GM18951 (cell line): ENCODE data around the gene TRIP4.
"Not testable (repeated sequence)": the region's sequence is repeated elsewhere in the genome, so short reads cannot be mapped to it uniquely, and the experiment has no call there.

Experiments
- POLR2A ChIP-seq: IDR thresholded peaks from 4 replicates; pipeline ENCODE4 v1.6.1; 2011; ENCODE audit warnings: mild to moderate bottlenecking; ENCODE audit not compliant: insufficient read length, insufficient read depth; ENCODE audit errors: extremely low read depth
- in situ Hi-C: fragments of 300-500 bp; cut with MboI; formaldehyde crosslinking; loops from one replicate; pipeline ENCODE4 v1.12.0; 2022; ENCODE audit warnings: low sequenced_read_pairs, mixed read lengths, inconsistent platforms; ENCODE audit not compliant: unreplicated experiment

Gene TRIP4

DNA sequence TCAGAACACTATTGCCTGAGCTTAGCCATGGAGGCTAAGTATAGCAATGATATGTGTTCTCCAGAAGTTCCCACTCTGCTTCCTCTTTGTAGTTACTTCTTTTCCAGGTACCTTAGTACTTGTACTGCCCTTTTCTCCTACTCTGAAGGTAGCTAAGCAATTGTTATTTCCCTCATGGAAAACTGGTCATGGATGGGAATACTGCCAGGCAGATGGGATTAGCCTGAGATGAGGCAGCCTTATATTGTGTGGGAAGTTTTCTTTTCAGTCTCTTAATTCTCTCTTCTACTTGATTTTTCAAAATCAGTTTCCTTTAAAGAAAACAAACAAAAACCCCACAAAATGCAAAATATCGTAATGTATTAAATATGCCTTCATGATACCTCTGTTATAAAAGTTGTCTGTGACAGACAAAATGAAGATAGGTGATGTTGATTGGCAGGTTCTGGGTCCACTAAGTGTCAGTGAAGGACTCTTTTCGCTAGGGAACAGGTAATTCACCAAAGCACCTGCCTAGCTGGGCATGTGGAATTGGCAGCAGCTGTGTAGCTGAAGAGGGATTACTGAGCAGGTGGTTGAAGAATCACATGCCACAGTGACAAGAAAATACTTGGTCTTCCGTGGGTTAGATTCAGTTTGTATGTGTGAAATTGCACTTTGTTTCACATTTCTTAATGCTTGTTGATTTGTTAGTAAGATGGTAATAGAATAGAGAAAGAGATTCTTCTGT is 76.8 kb downstream of the TRIP4 start:
- TF ChIP-seq POLR2A, result no peak
- in situ Hi-C loops, result no loop called here

DNA sequence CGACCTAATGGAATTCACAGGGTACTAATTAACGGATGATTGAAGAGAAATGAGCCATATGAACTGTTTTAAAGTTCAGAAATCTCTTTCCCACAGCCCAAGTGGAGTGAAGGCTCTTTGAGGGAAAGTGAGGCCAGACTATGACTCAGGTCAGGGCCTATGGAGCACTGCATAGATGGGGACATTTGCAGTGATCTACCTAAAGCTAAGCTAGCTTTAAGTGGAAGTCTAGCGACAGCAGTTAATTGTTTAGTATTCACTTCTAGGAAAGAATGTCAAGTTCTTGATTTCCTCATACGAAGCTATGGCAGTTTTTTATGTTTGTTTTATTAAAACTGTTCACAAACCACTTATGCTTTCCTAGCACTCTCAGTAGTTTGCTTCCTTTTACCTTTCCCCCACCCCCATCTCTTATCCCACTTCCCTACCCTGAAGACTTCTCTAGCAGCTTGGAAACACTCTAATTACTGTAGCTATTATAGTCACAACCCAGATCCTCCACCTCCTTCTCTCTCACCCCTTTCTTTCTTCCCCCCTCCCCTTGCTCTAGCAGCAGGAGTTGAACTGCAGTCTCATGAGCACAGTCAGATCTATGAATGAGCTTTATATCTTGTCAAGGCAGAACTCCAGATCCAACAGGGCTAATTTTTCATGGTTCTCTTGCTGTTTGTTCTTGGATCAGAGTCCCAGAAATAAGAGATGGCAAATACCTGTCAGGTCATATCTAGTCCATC is 78.9 kb downstream of the TRIP4 start:
- in situ Hi-C loops, result no loop called here

DNA sequence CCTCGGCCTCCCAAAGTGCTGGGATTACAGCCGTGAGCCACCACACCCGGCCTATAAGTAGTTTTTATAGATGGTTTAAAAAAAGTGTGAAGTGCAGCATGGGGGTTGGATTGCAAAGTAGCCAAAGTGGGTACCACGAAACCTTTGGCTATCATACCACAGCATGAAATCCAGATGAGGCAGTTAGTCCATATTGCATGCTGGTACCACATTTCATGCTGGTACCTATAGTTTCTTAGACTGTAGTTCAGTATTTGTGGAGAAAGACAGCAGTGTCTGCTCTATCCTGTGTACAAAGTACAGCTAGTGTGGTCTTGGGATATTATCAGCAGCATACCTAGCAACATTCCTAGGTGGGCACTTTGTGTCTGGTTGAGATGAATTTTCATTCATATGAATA is 84.5 kb downstream of the TRIP4 start:
- in situ Hi-C loops, result no loop called here
- TF ChIP-seq POLR2A, result no peak

More for the DNA sequence above, 78.9 kb downstream of the TRIP4 start:
- no peak for TF ChIP-seq POLR2A

DNA sequence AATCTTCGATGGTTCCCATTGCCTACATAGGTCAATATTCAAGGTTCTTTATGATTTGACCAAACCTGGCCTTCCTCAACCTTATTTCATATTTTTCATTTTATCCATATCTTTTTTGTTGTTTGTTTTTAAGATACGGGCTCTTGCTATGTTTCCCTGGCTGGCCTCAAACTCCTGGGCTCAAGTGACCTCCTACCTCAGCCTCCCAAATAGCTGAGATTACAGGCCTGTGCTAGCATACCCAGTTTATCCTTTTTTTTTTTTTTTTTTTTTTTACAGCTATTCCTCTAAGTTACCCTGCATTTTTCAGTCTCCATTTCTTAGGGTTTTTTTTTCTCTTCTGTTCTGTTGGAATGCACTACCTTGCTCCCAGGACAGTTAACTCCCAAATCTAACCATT is 87.2 kb downstream of the TRIP4 start:
- in situ Hi-C loops, result no loop called here
- TF ChIP-seq POLR2A, result no peak

DNA sequence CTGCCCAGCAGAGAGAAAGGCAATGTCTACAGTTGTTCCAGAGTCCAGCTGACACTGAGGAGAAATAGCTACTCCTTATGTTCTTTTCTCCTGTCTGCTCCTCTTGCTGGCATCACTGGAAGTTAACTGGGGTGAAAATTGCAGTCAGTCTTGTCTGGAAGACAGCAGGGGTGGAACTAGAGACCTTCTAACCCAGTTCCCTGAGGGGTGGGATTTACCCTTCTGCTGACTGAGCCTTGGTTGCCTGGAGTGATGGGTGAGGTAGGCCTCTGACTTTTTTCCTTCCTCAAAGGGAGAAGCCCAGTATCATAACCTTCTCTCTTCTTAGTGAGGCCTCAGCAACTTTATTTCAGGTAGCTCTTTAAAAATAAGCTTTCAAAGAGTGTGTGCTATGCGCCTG is 88.9 kb downstream of the TRIP4 start:
- in situ Hi-C loops, result no loop called here
- no peak for TF ChIP-seq POLR2A

DNA sequence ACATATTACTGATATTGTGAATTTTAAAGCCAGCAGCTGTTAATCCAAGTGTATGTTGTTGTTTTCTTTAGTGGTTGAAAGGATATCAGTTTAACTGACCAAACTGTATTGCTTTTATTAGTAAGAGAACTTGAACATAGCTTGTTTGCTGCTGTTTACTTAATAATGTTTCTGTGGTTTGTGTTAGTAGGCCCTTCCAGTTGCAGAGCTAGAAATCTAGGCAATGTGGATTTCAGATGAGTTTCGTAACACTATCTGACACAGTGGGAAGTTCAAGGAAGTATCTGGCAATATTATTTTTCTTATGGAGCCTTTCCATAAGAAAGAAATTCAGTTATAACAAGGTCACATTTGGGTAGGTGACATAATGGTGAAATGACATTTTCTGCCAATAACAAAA is 91.2 kb downstream of the TRIP4 start:
- in situ Hi-C loops, result no loop called here
- TF ChIP-seq POLR2A, result no peak

DNA sequence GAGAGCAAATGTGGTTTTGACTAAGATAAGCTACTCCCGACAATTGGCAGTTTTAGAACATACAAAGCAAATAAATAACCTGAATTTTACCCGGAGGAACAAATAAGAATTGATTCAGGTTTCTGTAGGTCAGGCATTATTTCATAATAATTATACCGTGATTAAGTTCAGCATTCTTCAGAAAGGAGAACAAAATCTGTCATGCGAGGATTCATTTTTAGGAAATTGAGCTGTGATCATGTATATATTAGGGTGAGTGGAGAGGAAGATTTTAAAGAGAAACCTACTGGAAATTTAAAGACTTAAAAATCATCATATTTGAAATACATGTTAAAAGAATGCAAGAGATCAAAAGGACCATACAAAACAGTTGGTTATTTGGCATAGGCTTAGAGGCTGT is 93.3 kb downstream of the TRIP4 start:
- in situ Hi-C loops, result no loop called here
- no peak for TF ChIP-seq POLR2A

DNA sequence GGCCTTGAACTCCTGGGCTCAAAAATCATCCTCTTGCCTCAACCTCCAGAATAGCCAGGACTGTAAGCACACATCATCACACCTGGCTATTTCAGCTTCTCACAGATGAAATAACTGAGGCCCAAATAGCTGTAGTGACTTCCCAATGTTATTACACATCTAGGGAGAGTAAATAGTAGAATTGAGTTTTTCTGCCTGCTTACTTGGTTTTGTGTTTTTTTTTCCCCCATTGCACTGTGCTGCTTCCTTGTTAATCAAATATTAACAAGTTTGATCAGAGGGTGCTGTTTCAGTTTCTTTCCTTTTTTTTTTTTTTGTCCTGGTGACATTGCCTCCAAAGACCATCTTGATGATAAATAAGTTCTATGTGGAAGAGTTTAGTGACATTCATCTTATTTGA is 96.1 kb downstream of the TRIP4 start:
- TF ChIP-seq POLR2A, result no peak
- in situ Hi-C loops, result no loop called here

DNA sequence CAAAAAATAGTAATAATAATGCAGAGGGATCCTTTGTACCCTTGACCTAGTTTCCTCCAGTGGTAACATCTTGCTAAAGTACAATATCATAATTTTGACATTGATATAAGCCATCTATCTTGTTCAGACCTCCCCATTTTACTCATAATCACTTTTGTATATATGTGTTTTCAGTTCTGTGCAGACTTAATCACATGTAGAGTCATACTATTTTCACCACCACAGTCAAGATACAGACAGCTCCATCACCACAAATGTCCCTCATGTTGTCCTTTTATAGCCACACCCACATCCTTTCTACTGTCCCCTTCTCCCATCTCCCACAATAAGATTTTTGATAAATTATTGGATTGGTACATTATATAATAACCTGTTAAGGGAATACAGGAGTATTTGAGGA is 98.2 kb downstream of the TRIP4 start:
- in situ Hi-C loops, result no loop called here
- TF ChIP-seq POLR2A, result no peak

DNA sequence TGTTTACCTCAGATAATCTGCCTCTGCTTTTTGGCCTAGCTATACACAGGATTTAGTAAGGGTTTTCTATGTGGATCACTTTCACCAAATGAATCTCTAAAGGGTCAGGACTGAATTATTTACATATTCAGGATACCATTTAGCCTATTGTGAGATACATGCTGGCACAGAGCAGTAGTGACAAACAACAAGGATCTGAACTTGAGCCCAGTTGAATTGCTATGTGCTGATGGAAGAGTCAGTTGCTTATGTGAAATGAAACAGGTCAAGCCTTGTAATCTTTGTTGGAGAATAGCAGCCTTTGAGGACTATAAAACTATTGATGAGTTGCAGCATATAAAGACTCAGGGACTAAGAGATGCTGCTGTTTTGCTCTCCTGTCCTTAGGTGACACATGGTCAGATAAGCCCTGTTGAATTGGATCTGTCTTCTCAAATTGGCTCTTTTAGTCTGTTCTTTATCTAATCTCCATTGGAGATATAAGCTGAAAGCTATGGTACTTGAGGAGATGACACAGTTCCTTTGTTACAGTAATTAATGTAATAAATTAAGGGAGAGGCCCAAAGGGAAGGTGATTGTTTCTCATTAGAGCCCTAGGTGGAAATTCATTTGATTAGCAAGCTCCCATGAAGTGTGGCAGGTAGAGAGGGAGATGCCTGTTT is 103.1 kb downstream of the TRIP4 start:
- in situ Hi-C loops, result no loop called here
- no peak for TF ChIP-seq POLR2A

DNA sequence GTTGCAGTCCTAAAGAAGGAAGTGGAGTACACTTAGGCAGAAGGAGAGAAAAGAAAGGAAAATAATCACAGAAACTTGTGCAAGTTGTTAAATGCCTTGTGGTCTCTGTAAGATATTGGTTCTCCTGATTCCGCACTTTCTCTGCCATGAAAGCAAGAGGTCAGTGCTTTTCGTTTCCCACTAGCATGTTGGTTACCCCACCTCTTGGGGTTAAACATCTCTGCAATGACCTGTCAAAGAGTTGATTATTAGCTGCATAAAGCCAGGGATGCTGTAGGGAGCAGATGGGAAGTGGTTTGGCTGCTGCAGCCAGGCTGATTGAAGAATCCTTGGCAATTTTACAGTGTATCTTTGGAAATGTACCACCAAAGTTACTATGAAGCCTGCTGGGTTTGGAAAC is 106.0 kb downstream of the TRIP4 start:
- in situ Hi-C loops, result no loop called here
- no peak for TF ChIP-seq POLR2A

DNA sequence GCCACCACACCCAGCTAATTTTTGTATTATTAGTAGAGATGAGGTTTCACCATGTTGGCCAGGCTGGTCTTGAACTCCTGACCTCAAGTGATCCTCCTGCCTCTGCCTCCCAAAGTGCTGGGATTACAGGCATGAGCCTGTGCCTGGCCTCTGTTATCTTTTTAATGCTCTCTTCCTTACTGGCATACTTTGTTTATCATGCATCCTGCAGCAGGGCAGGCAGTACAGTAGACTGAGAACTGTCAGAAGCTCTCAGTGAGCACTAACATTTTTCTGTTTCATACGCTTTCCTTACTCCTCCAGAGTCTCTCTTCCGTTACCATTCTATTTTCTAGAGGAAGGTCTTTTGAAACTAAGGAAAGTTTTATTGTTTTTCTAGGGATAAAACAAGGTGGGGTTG is 108.3 kb downstream of the TRIP4 start:
- in situ Hi-C loops, result not testable (repeated sequence)

DNA sequence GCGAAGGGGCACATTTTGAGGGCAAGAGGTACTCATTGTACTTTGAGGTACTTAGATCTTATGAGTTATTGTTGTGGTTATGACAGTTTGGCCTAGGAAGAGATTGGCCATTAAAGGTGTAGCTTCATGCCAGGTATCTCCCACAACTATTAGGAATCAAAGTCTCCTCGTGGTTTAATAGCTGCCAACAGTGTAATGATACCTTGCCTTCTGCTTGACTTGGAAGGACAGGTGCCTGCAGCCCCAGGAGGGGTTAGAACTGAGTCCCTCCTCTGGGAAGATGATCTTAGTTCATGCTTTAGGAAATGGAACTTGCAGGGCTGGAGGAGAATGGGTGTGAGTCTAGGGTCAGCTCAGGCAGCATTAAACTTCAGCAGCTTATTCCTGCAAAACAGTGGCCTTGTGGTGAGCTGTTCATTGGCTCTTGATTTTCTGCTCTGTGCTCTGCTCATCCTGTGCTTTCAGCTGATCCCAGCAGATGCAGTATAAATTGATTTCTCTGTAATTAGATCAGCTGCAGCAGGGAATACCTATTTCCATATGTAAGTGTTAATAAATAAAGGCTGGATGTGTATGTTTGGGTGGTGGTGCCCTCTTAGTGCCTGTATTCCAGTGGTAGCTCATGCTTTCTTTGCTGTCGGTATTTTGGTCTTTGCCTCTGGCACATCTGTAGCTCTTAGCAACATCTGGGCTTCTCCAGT is 113.2 kb downstream of the TRIP4 start:
- in situ Hi-C loops, result no loop called here
- TF ChIP-seq POLR2A, result no peak

DNA sequence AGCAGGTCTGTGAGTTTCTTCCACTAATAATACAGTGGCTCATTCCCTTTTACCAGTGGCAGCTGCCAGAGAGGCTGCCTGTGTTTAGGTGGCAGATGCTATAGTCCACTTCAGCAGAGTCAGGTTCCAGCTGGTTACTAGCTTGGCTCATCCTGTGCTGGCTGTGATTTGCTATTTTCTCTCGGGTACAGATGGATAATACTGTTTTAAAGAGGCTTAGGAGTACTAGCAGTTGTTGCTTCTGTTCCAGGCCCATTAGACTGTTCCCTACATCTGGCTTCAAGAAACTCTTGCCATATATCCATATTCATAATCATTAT is 113.7 kb downstream of the TRIP4 start:
- no peak for TF ChIP-seq POLR2A
- in situ Hi-C loops, result no loop called here

DNA sequence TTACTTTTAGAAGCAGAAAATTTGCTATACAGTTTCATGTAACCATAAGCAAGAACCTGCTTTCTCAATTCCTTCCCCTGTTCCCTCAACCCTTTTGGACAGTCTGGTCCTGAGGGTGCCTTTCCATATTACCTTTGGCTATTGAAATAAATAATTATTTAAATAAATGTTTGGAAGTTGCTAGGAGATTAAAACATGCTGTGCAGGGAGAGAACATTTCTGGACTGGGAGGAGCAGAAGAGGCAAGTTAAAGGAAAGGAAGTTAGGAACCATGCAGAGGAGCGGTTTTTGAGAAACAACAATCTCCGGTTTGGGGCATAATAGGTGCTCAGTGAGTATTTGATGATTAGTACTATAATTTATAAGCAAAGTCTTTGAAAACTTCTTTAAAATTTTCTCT is 114.5 kb downstream of the TRIP4 start:
- in situ Hi-C loops, result no loop called here
- no peak for TF ChIP-seq POLR2A
